Esophagus squamous epithelium (tissue), 5 donors: ENCODE data around the gene CDK5RAP2. TPM values are rescaled to one million over a fixed set of nuclear protein-coding genes. Genes with fewer than 3 reads are reported as not detected.

Experiments
- DNase-seq: peaks from one replicate; lab custom pipeline; 2025; lab: John Stamatoyannopoulos, UW
- H3K27ac ChIP-seq, 4 donors: fragments of 200-600 bp; sonication (generic); one replicate each; pipeline ENCODE4 v1.5.1; 2016 to 2019; ENCODE audit warnings: mild to moderate bottlenecking in 1 of 4
- H3K27me3 ChIP-seq, 4 donors: fragments of 200-600 bp; sonication (generic); 1 replicate in 3 of 4; 2 replicates in 1 of 4; pipeline versions ENCODE4 v1.5.1 to v1.6.0; 2017 to 2021; ENCODE audit warnings: antibody characterized with exemption in 1 of 4
- H3K36me3 ChIP-seq, 3 donors: fragments of 200-600 bp; sonication (generic); one replicate each; pipeline ENCODE4 v1.5.1; 2016 to 2019
- H3K4me1 ChIP-seq, 3 donors: fragments of 200-600 bp; sonication (generic); one replicate each; pipeline ENCODE4 v1.5.1; 2017 to 2019
- H3K4me3 ChIP-seq, 4 donors: fragments of 200-600 bp; sonication (generic); 1 replicate in 3 of 4; 2 replicates in 1 of 4; pipeline ENCODE4 v1.5.1; 2016 to 2019; ENCODE audit warnings: mild to moderate bottlenecking in 2 of 4, moderate library complexity in 1 of 4
- H3K9me3 ChIP-seq, 3 donors: fragments of 200-600 bp; sonication (generic); one replicate each; pipeline ENCODE4 v1.5.1; 2016 to 2019
- POLR2A ChIP-seq, 4 donors: fragments of 450-650 bp; IDR thresholded peaks; one replicate each; pipeline ENCODE4 v1.6.1; 2017; ENCODE audit warnings: antibody characterized with exemption in 4 of 4, mild to moderate bottlenecking in 4 of 4, moderate library complexity in 3 of 4
- WGBS, 2 donors: methylation state at CpG; one replicate each; pipeline ENCODE4 v1.1.5; 2018; 5-methylcytosine and 5-hydroxymethylcytosine counted together
- intact Hi-C: fragments of 100-400 bp; cut with DNase I; formaldehyde crosslinking; loops from one replicate; pipeline ENCODE4 v1.15.0; 2022
- total RNA-seq, 4 donors: library from RNA; depleted of rRNA; stranded (reverse); fragments of >200 nt; gene quantifications; one replicate each; pipeline ENCODE4 v1.1.0, GENCODE V29; 2016
- TF ChIP-seq, protein P1 (sequence below), 6 experiments: fragments of 450-650 bp in 4 of 6; fragments of 200-600 bp in 2 of 6; sonication (generic) in 2 of 6; IDR thresholded peaks; one replicate each; pipeline ENCODE4 v1.5.1; 2016 to 2019; ENCODE audit warnings: antibody characterized with exemption in 6 of 6, mild to moderate bottlenecking in 4 of 6, moderate library complexity in 4 of 6
- donor health status: DM: yes; HTN: yes; CAD: no.

Gene CDK5RAP2
- total RNA-seq, 4 donors from 2014 or later: 23.2 to 41.2 (median 33.8) TPM

DNA sequence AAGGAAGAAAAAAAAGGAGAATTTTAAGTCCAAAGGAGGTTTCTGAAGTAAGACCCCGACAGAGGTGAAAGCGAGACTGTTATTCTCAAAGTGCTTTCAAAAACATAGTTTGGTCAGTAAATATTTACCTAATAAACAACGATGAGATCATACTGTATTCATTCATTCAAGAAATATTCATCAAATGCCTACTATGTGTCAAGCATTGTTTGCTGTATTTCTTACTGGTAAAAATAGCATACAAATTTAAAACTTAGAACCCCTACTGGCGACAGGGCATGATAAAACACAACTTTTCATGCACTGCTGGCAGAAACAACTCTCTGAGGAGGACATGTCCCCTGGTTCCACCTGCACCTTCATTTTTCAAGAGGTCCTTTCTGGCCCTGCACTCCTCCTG, 190.7 kb downstream of the CDK5RAP2 start:
- DNase-seq: no peak
- intact Hi-C loops: no loop called here
- Histone ChIP-seq H3K27ac (no peak overlapping the region), H3K36me3 (peaks cover 17 to 66% (median 36%) of the 10 kb centered on the region in 3 donors), H3K9me3 (no peaks in the 10 kb centered on the region), H3K4me3 (no peak overlapping the region), H3K27me3 (no peaks in the 10 kb centered on the region), H3K4me1 (peaks cover 0 to 11% (median 0%) of the 10 kb centered on the region in 3 donors)
- WGBS, 2 donors: 84 to 85% methylated on average over 4 of the region's 4 CpGs
- no peak for TF ChIP-seq POLR2A (IDR thresholded peaks at IDR 0.05)
- TF ChIP-seq, protein P1, sequence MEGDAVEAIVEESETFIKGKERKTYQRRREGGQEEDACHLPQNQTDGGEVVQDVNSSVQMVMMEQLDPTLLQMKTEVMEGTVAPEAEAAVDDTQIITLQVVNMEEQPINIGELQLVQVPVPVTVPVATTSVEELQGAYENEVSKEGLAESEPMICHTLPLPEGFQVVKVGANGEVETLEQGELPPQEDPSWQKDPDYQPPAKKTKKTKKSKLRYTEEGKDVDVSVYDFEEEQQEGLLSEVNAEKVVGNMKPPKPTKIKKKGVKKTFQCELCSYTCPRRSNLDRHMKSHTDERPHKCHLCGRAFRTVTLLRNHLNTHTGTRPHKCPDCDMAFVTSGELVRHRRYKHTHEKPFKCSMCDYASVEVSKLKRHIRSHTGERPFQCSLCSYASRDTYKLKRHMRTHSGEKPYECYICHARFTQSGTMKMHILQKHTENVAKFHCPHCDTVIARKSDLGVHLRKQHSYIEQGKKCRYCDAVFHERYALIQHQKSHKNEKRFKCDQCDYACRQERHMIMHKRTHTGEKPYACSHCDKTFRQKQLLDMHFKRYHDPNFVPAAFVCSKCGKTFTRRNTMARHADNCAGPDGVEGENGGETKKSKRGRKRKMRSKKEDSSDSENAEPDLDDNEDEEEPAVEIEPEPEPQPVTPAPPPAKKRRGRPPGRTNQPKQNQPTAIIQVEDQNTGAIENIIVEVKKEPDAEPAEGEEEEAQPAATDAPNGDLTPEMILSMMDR (IDR thresholded peaks at IDR 0.05): no peak

DNA sequence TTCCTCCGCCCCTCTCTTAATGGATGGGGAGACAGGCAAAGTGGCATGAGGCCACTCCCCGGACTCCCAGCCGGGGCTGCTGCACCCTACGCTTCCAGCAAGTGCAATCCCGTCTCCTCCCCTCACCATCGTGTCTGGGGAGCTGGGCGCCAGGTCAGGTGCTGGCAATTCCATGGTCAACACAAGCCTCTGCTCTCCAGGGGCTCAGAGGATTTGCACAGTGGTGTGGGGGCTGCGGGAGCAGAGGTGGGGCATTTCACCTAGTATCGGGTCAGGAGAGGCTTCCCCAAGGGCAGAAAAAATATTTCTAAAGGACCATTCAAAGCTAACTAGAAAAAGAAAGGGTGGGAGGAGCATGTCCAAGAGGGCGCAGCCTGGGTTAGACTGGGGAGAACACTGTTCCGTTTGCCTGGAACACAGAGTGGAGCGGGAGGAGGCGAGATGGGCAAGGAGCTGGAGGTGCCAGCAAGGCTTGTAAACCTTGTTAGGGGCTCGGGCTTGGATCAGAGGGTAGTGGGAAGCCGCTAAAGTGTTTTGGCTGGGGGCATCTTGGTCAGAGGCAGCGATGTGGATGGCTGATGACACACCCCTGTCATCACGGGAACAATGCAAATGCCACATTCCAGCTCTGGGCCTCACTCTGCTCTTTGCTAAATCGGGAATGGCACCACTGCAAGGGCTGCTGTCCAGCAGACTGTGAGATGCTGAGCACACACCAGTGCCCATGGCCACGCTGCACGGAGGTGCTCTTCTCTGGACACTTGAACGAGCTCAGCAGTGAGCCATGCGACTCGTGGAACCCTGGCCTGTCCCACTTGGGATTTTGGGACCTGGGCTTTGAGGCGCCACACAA, 191.7 kb downstream of the CDK5RAP2 start:
- peaks cover 13 to 56% (median 29%) of the 10 kb centered on the region in 3 donors for H3K36me3 ChIP-seq
- no peak overlapping the region for H3K27ac ChIP-seq
- no peak overlapping the region for H3K4me3 ChIP-seq
- no peaks in the 10 kb centered on the region for H3K27me3 ChIP-seq
- H3K9me3 ChIP-seq: no peaks in the 10 kb centered on the region
- TF ChIP-seq, protein P1 (IDR thresholded peaks at IDR 0.05): no peak
- TF ChIP-seq POLR2A (IDR thresholded peaks at IDR 0.05): no peak
- intact Hi-C loops: no loop called here
- 83 to 88% methylated on average over 9 to 15 of the region's 24 CpGs for WGBS, 2 donors
- peaks cover 0 to 11% (median 0%) of the 10 kb centered on the region in 3 donors for H3K4me1 ChIP-seq
- DNase-seq: no peak

DNA sequence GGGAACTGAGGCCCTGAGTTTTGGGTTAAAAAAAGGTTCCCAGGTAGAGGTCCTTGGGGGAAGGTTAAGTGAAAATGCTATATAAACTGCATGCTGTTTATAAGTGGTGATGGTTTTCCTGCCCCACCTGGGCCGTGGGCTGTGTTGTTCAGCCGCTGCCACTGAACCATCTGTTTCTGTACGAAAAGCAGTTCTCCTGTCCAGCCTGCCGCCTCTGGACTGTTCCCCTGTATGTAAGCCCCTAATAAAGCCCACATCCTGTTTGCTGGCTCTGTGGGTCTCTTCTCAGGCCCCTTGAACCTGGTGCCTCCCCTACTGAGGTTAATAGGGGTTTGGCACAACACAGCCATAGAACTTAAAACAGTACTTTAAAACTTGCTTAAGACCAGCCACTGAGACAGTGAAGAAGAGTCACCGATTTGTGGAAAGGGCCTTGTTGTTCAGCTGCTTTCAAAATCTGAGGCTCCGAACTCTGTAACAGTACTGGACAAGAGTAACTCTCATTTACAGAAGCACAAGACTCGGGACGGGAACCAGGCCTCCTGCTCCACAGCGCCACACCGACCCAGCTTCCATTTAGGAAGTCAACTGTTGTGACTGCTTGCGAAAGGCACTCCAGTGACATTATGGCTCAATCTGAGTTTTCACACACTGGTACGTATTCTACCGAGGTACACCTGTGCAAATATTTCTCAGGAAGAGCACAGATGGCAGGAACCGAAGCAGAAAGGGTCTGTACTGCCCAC, 192.5 kb downstream of the CDK5RAP2 start:
- intact Hi-C loops: no loop called here
- H3K4me3 ChIP-seq: no peak overlapping the region
- TF ChIP-seq POLR2A (IDR thresholded peaks at IDR 0.05): no peak
- TF ChIP-seq, protein P1 (IDR thresholded peaks at IDR 0.05): no peak
- peaks cover 0 to 11% (median 0%) of the 10 kb centered on the region in 3 donors for H3K4me1 ChIP-seq
- H3K36me3 ChIP-seq: peaks cover 10 to 48% (median 21%) of the 10 kb centered on the region in 3 donors
- no peak for DNase-seq
- H3K27ac ChIP-seq: no peak overlapping the region
- no peaks in the 10 kb centered on the region for H3K27me3 ChIP-seq
- 75 to 79% methylated on average over 14 of the region's 14 CpGs for WGBS, 2 donors
- H3K9me3 ChIP-seq: no peaks in the 10 kb centered on the region

DNA sequence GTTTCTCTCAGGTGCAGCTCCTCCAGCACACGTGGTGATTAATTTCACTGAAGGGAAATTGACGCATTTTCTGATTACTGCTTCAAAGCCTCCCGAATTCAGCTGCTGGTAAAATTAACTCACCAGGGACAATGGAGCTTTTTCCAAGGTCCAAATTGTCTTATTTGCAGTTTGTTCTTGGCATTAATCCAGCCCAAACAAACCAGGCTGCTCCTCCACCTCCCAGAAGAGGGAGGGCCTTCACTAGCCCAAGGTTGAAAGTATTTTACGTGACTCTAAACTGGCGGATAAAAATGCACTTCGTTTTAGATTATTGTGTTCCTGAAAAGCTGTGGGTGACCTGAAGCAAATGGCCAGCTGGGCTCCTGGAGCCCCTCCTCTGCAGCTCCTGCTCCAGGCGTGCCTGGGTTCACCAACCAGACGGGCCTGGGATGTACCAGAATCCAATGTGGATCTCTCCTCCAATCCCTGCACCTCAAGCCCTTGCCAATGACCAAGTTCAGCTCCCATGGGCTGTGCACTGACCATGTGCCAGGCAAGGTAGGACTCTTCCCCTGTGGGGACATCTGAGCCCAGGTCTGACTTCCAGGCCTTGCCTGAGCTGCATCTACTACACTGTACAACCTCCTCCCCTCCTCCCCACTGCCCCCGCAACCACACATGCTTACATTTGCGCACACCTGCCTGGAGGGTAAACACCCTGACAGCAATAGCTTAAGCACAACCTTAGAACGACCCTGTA, 193.4 kb downstream of the CDK5RAP2 start:
- H3K9me3 ChIP-seq: no peaks in the 10 kb centered on the region
- peaks cover 0 to 11% (median 0%) of the 10 kb centered on the region in 3 donors for H3K4me1 ChIP-seq
- no peak for TF ChIP-seq POLR2A (IDR thresholded peaks at IDR 0.05)
- TF ChIP-seq, protein P1 (IDR thresholded peaks at IDR 0.05): no peak
- no peaks in the 10 kb centered on the region for H3K27me3 ChIP-seq
- no peak for DNase-seq
- peaks cover 4 to 39% (median 13%) of the 10 kb centered on the region in 3 donors for H3K36me3 ChIP-seq
- 60 to 69% methylated on average over 8 to 11 of the region's 11 CpGs for WGBS, 2 donors
- intact Hi-C loops: no loop called here
- H3K27ac ChIP-seq: no peak overlapping the region
- H3K4me3 ChIP-seq: no peak overlapping the region
